Measurements from ENCODE around the gene ZCCHC4.

DNA sequence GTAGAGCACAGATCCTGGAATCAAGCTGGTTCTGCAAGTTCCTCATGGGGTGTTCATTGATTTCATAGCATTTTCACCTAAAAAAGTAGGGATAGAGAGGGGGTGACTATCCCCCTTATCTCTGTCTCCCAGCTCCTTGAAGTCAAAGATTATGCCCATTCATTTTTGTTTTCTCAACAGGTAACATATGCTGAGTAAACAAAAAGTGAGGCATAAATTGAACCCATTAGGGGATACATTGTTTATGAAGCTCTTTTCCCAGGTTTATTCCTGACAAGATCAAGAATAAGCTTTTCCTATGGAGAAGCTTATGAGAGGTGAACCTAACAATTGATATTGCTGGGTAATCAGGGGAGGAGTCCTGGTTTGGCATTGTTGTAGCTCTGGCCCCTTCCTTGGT lies 55.3 kb downstream of the ZCCHC4 start:
- TF ChIP-seq, protein P1, sequence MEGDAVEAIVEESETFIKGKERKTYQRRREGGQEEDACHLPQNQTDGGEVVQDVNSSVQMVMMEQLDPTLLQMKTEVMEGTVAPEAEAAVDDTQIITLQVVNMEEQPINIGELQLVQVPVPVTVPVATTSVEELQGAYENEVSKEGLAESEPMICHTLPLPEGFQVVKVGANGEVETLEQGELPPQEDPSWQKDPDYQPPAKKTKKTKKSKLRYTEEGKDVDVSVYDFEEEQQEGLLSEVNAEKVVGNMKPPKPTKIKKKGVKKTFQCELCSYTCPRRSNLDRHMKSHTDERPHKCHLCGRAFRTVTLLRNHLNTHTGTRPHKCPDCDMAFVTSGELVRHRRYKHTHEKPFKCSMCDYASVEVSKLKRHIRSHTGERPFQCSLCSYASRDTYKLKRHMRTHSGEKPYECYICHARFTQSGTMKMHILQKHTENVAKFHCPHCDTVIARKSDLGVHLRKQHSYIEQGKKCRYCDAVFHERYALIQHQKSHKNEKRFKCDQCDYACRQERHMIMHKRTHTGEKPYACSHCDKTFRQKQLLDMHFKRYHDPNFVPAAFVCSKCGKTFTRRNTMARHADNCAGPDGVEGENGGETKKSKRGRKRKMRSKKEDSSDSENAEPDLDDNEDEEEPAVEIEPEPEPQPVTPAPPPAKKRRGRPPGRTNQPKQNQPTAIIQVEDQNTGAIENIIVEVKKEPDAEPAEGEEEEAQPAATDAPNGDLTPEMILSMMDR (IDR thresholded peaks at IDR 0.05), result no peak
- no peak for TF ChIP-seq POLR2A (IDR thresholded peaks at IDR 0.05)
